Liver (tissue), 2 donors: ENCODE data around the gene RALGAPA2.

ENCODE experiments used
- RAD21 ChIP-seq, 2 donors: IDR thresholded peaks; 2 replicates each; pipeline ENCODE4 v1.6.1; 2016; ENCODE audit warnings: antibody characterized with exemption in 2 of 2, mild to moderate bottlenecking in 2 of 2
- TF ChIP-seq, protein P1 (sequence below): IDR thresholded peaks from 2 replicates; pipeline ENCODE4 v1.6.1; 2016; ENCODE audit warnings: antibody characterized with exemption
- donor health status: healthy.

DNA sequence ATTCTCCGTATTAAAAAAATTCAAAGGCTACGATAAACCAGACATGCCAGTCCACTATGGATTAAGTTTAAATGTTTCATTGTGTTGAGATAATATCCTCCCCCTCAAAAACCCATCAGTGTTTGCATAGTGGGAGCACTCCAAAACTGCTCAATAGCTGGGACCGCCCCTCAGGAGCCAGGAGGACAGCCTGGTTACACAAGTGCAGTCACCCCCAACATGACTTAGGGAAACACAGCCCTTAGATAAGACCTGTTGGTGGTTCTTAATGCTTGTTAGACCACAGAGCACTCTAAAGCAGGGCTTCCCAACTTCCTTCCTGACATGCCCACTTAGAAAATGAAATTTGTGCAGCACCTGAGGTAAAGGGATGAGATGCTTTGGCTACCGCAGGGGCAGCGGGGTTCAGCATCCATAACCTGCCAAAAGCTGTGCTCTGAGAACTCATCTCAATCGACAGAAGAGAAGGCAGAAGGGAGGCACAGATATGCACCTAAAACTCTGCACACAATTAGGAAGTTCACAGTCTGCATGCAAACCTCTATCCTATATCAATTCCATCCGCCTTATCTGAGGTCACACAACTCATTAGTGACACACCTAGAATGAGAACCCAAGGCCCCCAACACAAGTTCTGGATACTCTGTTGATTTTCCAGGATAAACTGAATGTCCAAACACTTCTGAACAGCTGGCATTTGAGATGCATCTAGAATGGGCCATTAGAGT, 74.3 kb downstream of the RALGAPA2 start:
- TF ChIP-seq, protein P1, sequence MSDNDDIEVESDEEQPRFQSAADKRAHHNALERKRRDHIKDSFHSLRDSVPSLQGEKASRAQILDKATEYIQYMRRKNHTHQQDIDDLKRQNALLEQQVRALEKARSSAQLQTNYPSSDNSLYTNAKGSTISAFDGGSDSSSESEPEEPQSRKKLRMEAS: no peak
- no peak for TF ChIP-seq RAD21 (IDR thresholded peaks at IDR 0.05)
